ENCODE results near the gene LRRC8D.

GRCh38 chr1:89884718-89885596, 64.1 kb downstream of the LRRC8D start:
- TF ChIP-seq CTCF (IDR thresholded peaks at IDR 0.05): no peak
- no peak for TF ChIP-seq POLR2A (IDR thresholded peaks at IDR 0.05)

Data from heart left ventricle (tissue), 13 donors.